HepG2 (cell line): Measurements from ENCODE around the gene F7. TPM values are rescaled to one million over a fixed set of nuclear protein-coding genes. Genes with fewer than 3 reads are reported as not detected.

Experiments used
- BHLHE40 ChIP-seq: IDR thresholded peaks from 2 replicates; pipeline ENCODE4 v1.6.1; 2011; ENCODE audit warnings: low read length, improper control_type of control experiment
- CHD2 ChIP-seq: IDR thresholded peaks from 2 replicates; pipeline ENCODE4 v1.6.1; 2011; ENCODE audit warnings: low read depth, low read length, improper control_type of control experiment
- CREM ChIP-seq, 2 experiments: sonication (generic) in 1 of 2; formaldehyde crosslinking in 1 of 2; IDR thresholded peaks; 2 replicates each; pipeline versions ENCODE4 v1.4.0 to v1.6.1; 2016 to 2020; ENCODE audit warnings: antibody characterized with exemption in 1 of 2, mild to moderate bottlenecking in 1 of 2, missing genetic modification reagents in 1 of 2
- DRAP1 ChIP-seq: IDR thresholded peaks from 2 replicates; pipeline ENCODE4 v1.6.1; 2016; ENCODE audit warnings: missing genetic modification reagents, missing compliant biosample characterization
- ELF3 ChIP-seq: IDR thresholded peaks from 2 replicates; pipeline ENCODE4 v1.6.1; 2016; ENCODE audit warnings: missing genetic modification reagents, missing compliant biosample characterization
- HMGA1 ChIP-seq: sonication (generic); formaldehyde crosslinking; conservative IDR thresholded peaks from 2 replicates; pipeline ENCODE4 v1.4.0; 2020; ENCODE audit warnings: missing genetic modification reagents
- MEIS1 ChIP-seq: sonication (generic); formaldehyde crosslinking; IDR thresholded peaks from 2 replicates; pipeline ENCODE4 v1.9.0; 2021; ENCODE audit warnings: mild to moderate bottlenecking, missing genetic modification reagents, moderate library complexity, borderline replicate concordance
- MYNN ChIP-seq: sonication (generic); formaldehyde crosslinking; IDR thresholded peaks from 2 replicates; pipeline ENCODE4 v1.4.0; 2020; ENCODE audit warnings: mild to moderate bottlenecking, low read depth, missing genetic modification reagents
- PHF5A ChIP-seq: IDR thresholded peaks from one replicate; pipeline ENCODE4 v1.6.1; 2018; ENCODE audit warnings: low read depth, missing genetic modification reagents; ENCODE audit not compliant: unreplicated experiment
- THAP9 ChIP-seq: sonication (generic); formaldehyde crosslinking; IDR thresholded peaks from 2 replicates; pipeline ENCODE4; 2020; ENCODE audit warnings: missing genetic modification reagents, mild to moderate bottlenecking, borderline replicate concordance
- USF2 ChIP-seq, 2 experiments: sonication (generic) in 1 of 2; formaldehyde crosslinking in 1 of 2; IDR thresholded peaks; 2 replicates each; pipeline versions ENCODE4 v1.5.1 to v1.6.1; 2011 to 2020; ENCODE audit warnings: borderline replicate concordance in 1 of 2, low read depth in 1 of 2, low read length in 1 of 2, mild to moderate bottlenecking in 1 of 2, missing genetic modification reagents in 1 of 2, moderate library complexity in 1 of 2
- ZIK1 ChIP-seq: sonication (generic); formaldehyde crosslinking; IDR thresholded peaks from 2 replicates; pipeline ENCODE4 v1.5.0; 2020; ENCODE audit warnings: mild to moderate bottlenecking, low read depth, missing genetic modification reagents, borderline replicate concordance
- ZMYM2 ChIP-seq: sonication (generic); formaldehyde crosslinking; IDR thresholded peaks from 2 replicates; pipeline ENCODE4 v1.8.0; 2022; ENCODE audit warnings: mild to moderate bottlenecking, missing genetic modification reagents
- ZNF235 ChIP-seq: sonication (generic); formaldehyde crosslinking; IDR thresholded peaks from 2 replicates; pipeline ENCODE4 v1.8.1; 2023; ENCODE audit warnings: mild to moderate bottlenecking, missing genetic modification reagents, borderline replicate concordance
- ZNF639 ChIP-seq: conservative IDR thresholded peaks from 2 replicates; pipeline ENCODE4 v1.6.1; 2018; ENCODE audit warnings: missing genetic modification reagents
- ZNF75D ChIP-seq: sonication (generic); formaldehyde crosslinking; IDR thresholded peaks from 2 replicates; pipeline ENCODE4 v1.8.1; 2023; ENCODE audit warnings: missing genetic modification reagents, mild to moderate bottlenecking, borderline replicate concordance
- ZSCAN22 ChIP-seq: sonication (generic); formaldehyde crosslinking; IDR thresholded peaks from 2 replicates; pipeline ENCODE4 v1.4.0; 2020; ENCODE audit warnings: mild to moderate bottlenecking, missing genetic modification reagents
- polyA plus RNA-seq, 8 experiments: library from polyadenylated mRNA; depleted of rRNA in 3 of 8; stranded (reverse) in 7 of 8; unstranded in 1 of 8; fragments of >200 nt; fragmentation: Illumina TruSeq in 4 of 8; extraction: Trizol in 4 of 8; gene quantifications; 2 replicates each; pipeline versions ENCODE4 v1.2.1 to v1.2.3, GENCODE V29; 2011 to 2016; ENCODE audit warnings: low read depth in 4 of 8, missing spikeins in 1 of 8, mixed read lengths in 1 of 8; ENCODE audit not compliant: insufficient read depth in 1 of 8
- total RNA-seq, 5 experiments: library from RNA; depleted of rRNA; stranded (reverse); fragments of >200 nt; fragmentation: Illumina TruSeq; extraction: Trizol; gene quantifications; 2 replicates each; pipeline ENCODE4 v1.2.3, GENCODE V29; 2016; ENCODE audit warnings: low read depth in 1 of 5
- TF ChIP-seq, protein P1 (sequence below): IDR thresholded peaks from 2 replicates; pipeline ENCODE4 v1.6.1; 2012; ENCODE audit warnings: low read length, improper control_type of control experiment

Gene F7
- total and polyA plus RNA-seq, 2 of the 13 experiments (the other 11 are each of a cell fraction or from before 2014, with no cell fraction given), result 12.6 to 26.5 TPM

GRCh38 chr13:113138792-113139551 lies 33.4 kb downstream of the F7 start (continued):
- TF ChIP-seq ZNF75D (CRISPR knock-in tag) (no peak), ZNF235 (no peak), CREM (IDR thresholded peaks at IDR 0.05) (peak; percentile 89), CREM (CRISPR knock-in tag; IDR thresholded peaks at IDR 0.05) (no peak), CHD2 (no peak), ELF3 (CRISPR knock-in tag) (peak; percentile 96), ZNF639 (CRISPR knock-in tag) (peak; percentile 79), USF2 (IDR thresholded peaks at IDR 0.05; ENCODE audit: low read depth, low read length) (no peak), USF2 (CRISPR knock-in tag; IDR thresholded peaks at IDR 0.05; ENCODE audit: borderline replicate concordance) (peak; percentile 22; the same call in 1 of the 2 replicates), HMGA1 (CRISPR knock-in tag) (no peak), DRAP1 (CRISPR knock-in tag) (peak; percentile 87), ZIK1 (CRISPR knock-in tag) (0 out of 2 replicates have a peak, but pooled peaks have one; percentile 0), BHLHE40 (no peak), MYNN (CRISPR knock-in tag) (no peak), ZMYM2 (CRISPR knock-in tag) (peak; percentile 79; the same call in 1 of the 2 replicates), MEIS1 (CRISPR knock-in tag) (peak; percentile 92), THAP9 (CRISPR knock-in tag) (peak; percentile 52; the same call in 1 of the 2 replicates), PHF5A (no peak), ZSCAN22 (CRISPR knock-in tag) (no peak)
- TF ChIP-seq, protein P1, sequence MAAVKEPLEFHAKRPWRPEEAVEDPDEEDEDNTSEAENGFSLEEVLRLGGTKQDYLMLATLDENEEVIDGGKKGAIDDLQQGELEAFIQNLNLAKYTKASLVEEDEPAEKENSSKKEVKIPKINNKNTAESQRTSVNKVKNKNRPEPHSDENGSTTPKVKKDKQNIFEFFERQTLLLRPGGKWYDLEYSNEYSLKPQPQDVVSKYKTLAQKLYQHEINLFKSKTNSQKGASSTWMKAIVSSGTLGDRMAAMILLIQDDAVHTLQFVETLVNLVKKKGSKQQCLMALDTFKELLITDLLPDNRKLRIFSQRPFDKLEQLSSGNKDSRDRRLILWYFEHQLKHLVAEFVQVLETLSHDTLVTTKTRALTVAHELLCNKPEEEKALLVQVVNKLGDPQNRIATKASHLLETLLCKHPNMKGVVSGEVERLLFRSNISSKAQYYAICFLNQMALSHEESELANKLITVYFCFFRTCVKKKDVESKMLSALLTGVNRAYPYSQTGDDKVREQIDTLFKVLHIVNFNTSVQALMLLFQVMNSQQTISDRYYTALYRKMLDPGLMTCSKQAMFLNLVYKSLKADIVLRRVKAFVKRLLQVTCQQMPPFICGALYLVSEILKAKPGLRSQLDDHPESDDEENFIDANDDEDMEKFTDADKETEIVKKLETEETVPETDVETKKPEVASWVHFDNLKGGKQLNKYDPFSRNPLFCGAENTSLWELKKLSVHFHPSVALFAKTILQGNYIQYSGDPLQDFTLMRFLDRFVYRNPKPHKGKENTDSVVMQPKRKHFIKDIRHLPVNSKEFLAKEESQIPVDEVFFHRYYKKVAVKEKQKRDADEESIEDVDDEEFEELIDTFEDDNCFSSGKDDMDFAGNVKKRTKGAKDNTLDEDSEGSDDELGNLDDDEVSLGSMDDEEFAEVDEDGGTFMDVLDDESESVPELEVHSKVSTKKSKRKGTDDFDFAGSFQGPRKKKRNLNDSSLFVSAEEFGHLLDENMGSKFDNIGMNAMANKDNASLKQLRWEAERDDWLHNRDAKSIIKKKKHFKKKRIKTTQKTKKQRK, result no peak
